Middle frontal gyrus (tissue), 1 donor: ENCODE measurements around the gene NBPF1.
"Not testable (repeated sequence)": the region's sequence is repeated elsewhere in the genome, so short reads cannot be mapped to it uniquely, and the experiment has no call there.

Experiments used
- DNase-seq: peaks from one replicate; pipeline ENCODE4 v3.0.0-alpha.2; 2015; ENCODE audit warnings: low spot score; ENCODE audit errors: extremely low spot score

NBPF1 gene

GRCh38 chr1:16623812-16624719 lies 10.7 kb upstream of the NBPF1 start:
- not testable (repeated sequence) for DNase-seq

DNA sequence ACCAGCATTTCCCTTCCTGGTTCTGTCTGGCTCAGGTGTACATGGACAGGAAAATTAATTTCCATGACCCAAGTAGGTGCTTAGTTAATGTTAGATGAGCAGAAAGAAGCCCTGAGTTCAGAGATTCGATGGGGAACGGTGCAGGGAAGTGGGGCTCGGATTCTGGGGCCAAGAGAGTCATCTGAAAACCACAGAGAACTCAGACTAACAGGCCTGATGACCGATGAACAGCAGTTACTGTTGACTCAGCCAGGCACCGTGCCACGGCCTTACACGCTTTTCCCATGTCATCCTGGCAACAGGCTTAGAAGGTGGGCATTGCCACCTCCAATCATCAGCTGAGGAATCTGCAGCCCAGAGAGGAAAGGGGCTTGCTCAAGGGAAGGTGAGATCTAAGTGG lies 10.0 kb upstream of the NBPF1 start:
- DNase-seq = not testable (repeated sequence)

- DNase-seq = not testable (repeated sequence)
Observed at GRCh38 chr1:16621681-16622315, 8.4 kb upstream of the NBPF1 start.

- DNase-seq = no peak
Observed at GRCh38 chr1:16621300-16621658, 7.9 kb upstream of the NBPF1 start.

DNA sequence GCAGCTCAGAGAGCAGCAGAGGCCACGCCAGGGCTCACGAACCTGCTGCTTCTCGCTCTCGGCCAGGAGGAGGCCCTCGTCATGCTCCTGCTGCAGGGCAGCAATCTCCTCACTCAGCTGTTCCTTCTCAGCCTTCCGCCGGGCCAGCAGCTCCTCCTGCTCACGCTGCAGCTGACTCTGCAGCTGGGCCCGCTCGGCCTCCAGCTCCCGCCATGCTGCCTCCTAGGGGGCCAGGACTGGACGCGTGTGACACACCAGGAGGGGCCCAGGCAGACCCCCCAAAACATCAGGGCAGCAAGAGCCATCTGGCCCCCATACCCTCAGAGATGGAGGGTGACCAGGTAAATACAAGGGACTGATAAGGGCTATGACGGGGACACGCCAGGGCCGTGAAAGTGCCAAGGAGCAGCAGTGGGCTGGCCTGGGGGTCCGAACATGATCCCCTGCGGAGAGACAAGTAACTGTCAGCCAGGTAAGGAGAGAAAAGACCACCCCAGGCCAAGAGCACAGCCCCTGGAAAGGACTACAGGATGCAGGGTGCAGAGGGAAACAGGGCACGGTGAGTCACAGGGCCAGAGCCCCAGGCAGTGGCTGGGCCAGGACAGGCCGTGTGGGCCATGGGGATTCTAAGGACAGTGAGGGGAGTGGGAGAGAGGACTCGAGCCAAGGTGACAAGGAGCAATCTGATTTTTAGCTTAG lies 6.6 kb upstream of the NBPF1 start:
- DNase-seq = not testable (repeated sequence)

- no peak for DNase-seq
Observed at GRCh38 chr1:16618719-16619118, 5.4 kb upstream of the NBPF1 start.

- no peak for DNase-seq
Observed at GRCh38 chr1:16617778-16618580, 4.6 kb upstream of the NBPF1 start.

DNA sequence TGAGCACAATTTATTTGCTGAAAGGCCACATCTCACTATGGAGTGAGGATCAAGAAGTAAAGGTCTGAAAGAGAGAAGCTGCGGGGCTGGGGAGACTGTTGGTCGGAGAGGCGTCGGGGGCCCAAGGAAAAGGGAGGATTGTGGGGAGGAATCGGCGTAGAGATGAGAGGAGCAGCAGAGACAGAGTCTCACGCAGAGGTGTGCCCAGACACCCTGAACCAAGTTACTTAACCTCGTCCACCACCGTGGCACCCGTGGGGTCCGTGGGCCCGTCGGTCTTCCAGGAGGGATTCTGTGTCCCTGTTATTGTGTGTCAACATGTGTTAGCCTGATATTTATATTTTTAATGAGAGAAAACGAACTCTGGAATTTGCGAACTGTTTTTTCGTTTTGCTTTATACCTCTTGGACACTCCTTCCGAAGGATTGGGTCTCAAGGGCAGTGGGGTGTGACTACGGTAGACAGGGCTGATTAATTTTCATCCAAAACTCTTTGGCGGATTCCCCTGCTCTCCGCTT lies 3.8 kb upstream of the NBPF1 start:
- DNase-seq = no peak

- DNase-seq = no peak
Observed at GRCh38 chr1:16615253-16616252, 2.2 kb upstream of the NBPF1 start.

GRCh38 chr1:16614361-16615252 lies 1.2 kb upstream of the NBPF1 start:
- DNase-seq = no peak

- peak; percentile 86 for DNase-seq
Observed at GRCh38 chr1:16612332-16613172, 812 bp downstream of the NBPF1 start.

GRCh38 chr1:16611981-16612331 lies 1.4 kb downstream of the NBPF1 start:
- DNase-seq = not testable (repeated sequence)

DNA sequence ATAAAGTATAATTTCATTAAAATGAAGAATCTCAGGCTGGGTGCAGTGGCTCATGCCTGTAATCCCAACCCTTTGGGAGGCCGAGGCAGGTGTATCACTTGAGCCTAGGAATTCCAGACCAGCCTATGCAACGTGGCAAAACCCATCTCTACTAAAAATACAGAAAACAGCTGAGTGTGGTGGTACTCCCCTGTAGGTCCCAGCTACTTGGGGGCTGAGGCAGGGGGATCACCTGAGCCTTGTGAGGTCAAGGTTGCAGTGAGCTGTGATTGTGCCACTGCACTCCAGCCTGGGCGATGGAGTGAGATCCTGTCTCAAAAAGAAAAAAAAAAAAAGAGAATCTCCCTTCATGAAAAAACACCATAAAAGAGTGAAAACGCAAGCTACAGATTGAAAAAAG lies 2.2 kb downstream of the NBPF1 start:
- not testable (repeated sequence) for DNase-seq

DNA sequence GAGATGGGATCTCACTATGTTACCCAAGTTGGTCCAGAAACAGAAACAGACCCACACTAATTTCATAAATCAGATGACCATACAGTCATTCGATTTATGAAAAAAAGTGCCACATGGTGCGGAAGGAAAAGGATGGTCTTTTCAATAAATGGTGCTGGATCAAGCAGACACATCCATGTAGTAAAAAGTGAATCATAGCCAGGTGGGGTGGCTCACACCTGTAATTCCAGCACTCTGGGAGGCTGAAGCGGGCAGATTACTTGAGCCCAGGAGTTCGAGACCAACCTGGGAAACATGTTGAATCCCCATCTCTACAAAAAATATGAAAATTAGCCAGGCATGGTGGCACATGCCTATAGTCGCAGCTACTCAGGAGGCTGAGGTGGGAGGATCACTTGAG lies 2.8 kb downstream of the NBPF1 start:
- DNase-seq = not testable (repeated sequence)

DNA sequence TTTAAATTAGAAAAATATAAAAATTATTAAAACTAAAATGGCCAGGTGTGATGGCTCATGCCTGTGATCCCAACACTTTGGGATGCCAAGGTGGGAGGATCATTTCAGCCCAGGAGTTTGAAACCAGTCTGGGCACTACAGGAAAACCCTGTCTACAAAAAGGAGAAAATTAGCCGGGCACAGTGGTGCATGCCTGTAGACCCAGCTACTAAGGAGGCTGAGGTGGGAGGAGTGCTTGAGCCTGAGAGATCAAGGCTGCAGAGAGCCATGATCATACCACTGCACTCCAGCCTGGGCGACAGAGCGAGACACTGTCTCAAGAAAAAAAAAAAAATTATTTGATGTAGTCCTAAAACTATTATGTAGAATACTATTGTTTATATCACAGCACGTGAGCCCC lies 3.6 kb downstream of the NBPF1 start:
- not testable (repeated sequence) for DNase-seq

- no peak for DNase-seq
Observed at GRCh38 chr1:16608838-16609560, 4.4 kb downstream of the NBPF1 start.
